ENCODE data around the gene TMEM97.

GRCh38 chr17:28327709-28328108 is 8.7 kb downstream of the TMEM97 start:
- no peak for TF ChIP-seq CTCF (IDR thresholded peaks at IDR 0.05; ENCODE audit: poor library complexity)
- no peak for TF ChIP-seq EZH2phosphoT487 (IDR thresholded peaks at IDR 0.05; ENCODE audit: low read depth, severe bottlenecking, unreplicated experiment)
- no peak for TF ChIP-seq EZH2 (IDR thresholded peaks at IDR 0.05; ENCODE audit: borderline replicate concordance)

Measured in hepatocyte (in vitro differentiated cells).